NT2/D1 (cell line): ENCODE measurements around the gene CBX8.

Experiments
- DNase-seq: peaks from one replicate; pipeline ENCODE4 v3.0.0-alpha.2; 2011; ENCODE audit warnings: low read depth, low spot score
- H3K27me3 ChIP-seq: 2 replicates; pipeline ENCODE4 v1.6.0; 2011; ENCODE audit warnings: mild to moderate bottlenecking; ENCODE audit not compliant: insufficient read length, insufficient read depth
- H3K36me3 ChIP-seq: 2 replicates; pipeline ENCODE4 v1.6.1; 2011; ENCODE audit warnings: mild to moderate bottlenecking, low read length, mixed read lengths; ENCODE audit not compliant: insufficient read depth, insufficient read length
- H3K4me1 ChIP-seq: 2 replicates; pipeline ENCODE4 v1.5.1; 2011; ENCODE audit not compliant: insufficient read depth, insufficient read length
- H3K4me3 ChIP-seq: 2 replicates; pipeline ENCODE4 v1.5.1; 2011; ENCODE audit warnings: low read depth; ENCODE audit not compliant: insufficient read length
- H3K9ac ChIP-seq: 2 replicates; pipeline ENCODE4 v1.6.0; 2011; ENCODE audit warnings: low read depth; ENCODE audit not compliant: insufficient read length
- H3K9me3 ChIP-seq: 2 replicates; pipeline ENCODE4 v1.5.1; 2011; ENCODE audit warnings: mild to moderate bottlenecking, low read length; ENCODE audit not compliant: insufficient read depth
- SUZ12 ChIP-seq: IDR thresholded peaks from 2 replicates; pipeline ENCODE4 v1.6.1; 2011; ENCODE audit not compliant: insufficient read length, insufficient read depth; ENCODE audit errors: extremely low read depth
- YY1 ChIP-seq: IDR thresholded peaks from 2 replicates; pipeline ENCODE4 v1.6.1; 2011; ENCODE audit not compliant: insufficient read length, insufficient read depth
- ZNF274 ChIP-seq: IDR thresholded peaks from 2 replicates; pipeline ENCODE4 v1.6.1; 2011; ENCODE audit warnings: mild to moderate bottlenecking, low read depth, low read length

The CBX8 gene

GRCh38 chr17:79829457-79829856, 32.6 kb upstream of the CBX8 start:
- peaks cover 22% of the 10 kb centered on the region for H3K4me1 ChIP-seq
- no peaks in the 10 kb centered on the region for H3K9me3 ChIP-seq
- no peak for DNase-seq
- peaks cover 47% of the 10 kb centered on the region for H3K27me3 ChIP-seq
- no peak overlapping the region for H3K9ac ChIP-seq
- TF ChIP-seq YY1: no peak
- no peak for TF ChIP-seq SUZ12
- no peak for TF ChIP-seq ZNF274
- H3K4me3 ChIP-seq: no peak overlapping the region
- H3K36me3 ChIP-seq: peaks cover 11% of the 10 kb centered on the region

DNA sequence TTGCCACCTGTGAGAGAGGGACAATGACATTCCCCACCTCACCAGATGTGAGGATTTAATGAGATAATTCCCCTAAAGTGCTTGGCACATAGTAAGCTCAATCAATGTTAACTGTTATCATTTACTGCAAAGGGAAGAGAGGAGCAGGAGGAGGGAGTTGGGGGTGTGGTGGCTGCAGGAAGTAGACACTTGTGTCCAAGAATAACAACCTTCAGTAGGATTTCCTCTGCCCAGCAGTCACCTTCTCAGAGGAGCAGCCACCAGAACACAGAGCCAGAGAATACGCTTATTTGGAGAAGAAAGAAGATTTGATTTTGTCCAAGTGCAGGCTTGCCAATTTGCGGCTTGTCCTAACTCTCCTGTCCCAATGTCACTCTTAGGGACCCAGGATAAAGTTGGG, 32.1 kb upstream of the CBX8 start:
- H3K4me1 ChIP-seq: peaks cover 20% of the 10 kb centered on the region
- H3K9ac ChIP-seq: no peak overlapping the region
- peaks cover 47% of the 10 kb centered on the region for H3K27me3 ChIP-seq
- TF ChIP-seq SUZ12 (no peak), ZNF274 (no peak), YY1 (no peak)
- no peaks in the 10 kb centered on the region for H3K9me3 ChIP-seq
- no peak for DNase-seq
- no peak overlapping the region for H3K4me3 ChIP-seq
- H3K36me3 ChIP-seq: peaks cover 6% of the 10 kb centered on the region

- TF ChIP-seq YY1 (no peak), ZNF274 (no peak)
- DNase-seq: no peak
- no peak overlapping the region for H3K4me3 ChIP-seq
- no peak overlapping the region for H3K9ac ChIP-seq
- H3K27me3 ChIP-seq: peaks cover 45% of the 10 kb centered on the region
- H3K36me3 ChIP-seq: no peaks in the 10 kb centered on the region
- H3K4me1 ChIP-seq: peaks cover 20% of the 10 kb centered on the region
- H3K9me3 ChIP-seq: no peaks in the 10 kb centered on the region
Measured at GRCh38 chr17:79826841-79827578, 30.1 kb upstream of the CBX8 start.

GRCh38 chr17:79826204-79826680, 29.4 kb upstream of the CBX8 start:
- H3K4me1 ChIP-seq: peaks cover 16% of the 10 kb centered on the region
- no peak overlapping the region for H3K9ac ChIP-seq
- no peaks in the 10 kb centered on the region for H3K36me3 ChIP-seq
- no peak for DNase-seq
- no peak overlapping the region for H3K4me3 ChIP-seq
- no peaks in the 10 kb centered on the region for H3K9me3 ChIP-seq
- TF ChIP-seq SUZ12 (no peak), ZNF274 (no peak), YY1 (no peak)
- peaks cover 45% of the 10 kb centered on the region for H3K27me3 ChIP-seq

DNA sequence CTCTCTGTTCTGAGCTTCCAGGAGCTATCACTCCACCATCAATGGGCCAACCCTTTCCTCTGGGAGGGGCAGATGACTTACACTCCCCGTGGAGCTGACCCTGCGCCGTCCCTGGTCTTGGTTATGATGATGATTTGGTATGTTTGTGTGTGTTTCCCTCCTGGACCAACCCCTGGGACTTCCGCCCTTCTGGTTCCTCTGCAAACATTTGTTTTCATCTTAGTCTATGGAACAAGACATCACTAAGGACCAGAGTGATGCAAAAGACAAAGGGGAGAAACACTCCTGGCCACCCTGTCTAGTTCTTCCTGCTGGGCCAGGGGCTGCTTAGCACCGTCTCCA, 28.7 kb upstream of the CBX8 start:
- Histone ChIP-seq H3K27me3 (peaks cover 43% of the 10 kb centered on the region), H3K4me1 (peaks cover 10% of the 10 kb centered on the region), H3K4me3 (no peak overlapping the region), H3K36me3 (no peaks in the 10 kb centered on the region), H3K9me3 (no peaks in the 10 kb centered on the region), H3K9ac (no peak overlapping the region)
- no peak for DNase-seq
- TF ChIP-seq SUZ12 (no peak), YY1 (no peak), ZNF274 (no peak)

- DNase-seq: no peak
- Histone ChIP-seq H3K9me3 (no peaks in the 10 kb centered on the region), H3K4me1 (peaks cover 9% of the 10 kb centered on the region), H3K36me3 (no peaks in the 10 kb centered on the region), H3K27me3 (peaks cover 46% of the 10 kb centered on the region), H3K9ac (no peak overlapping the region), H3K4me3 (no peak overlapping the region)
- TF ChIP-seq YY1: no peak
- no peak for TF ChIP-seq SUZ12
- TF ChIP-seq ZNF274: no peak
Measured at GRCh38 chr17:79824893-79825579, 28.2 kb upstream of the CBX8 start.

- no peak for DNase-seq
- Histone ChIP-seq H3K9ac (no peak overlapping the region), H3K4me3 (no peak overlapping the region), H3K4me1 (peaks cover 11% of the 10 kb centered on the region), H3K27me3 (peaks cover 48% of the 10 kb centered on the region), H3K9me3 (no peaks in the 10 kb centered on the region), H3K36me3 (no peaks in the 10 kb centered on the region)
- TF ChIP-seq SUZ12 (no peak), YY1 (no peak), ZNF274 (no peak)
Measured at GRCh38 chr17:79824234-79824633, 27.4 kb upstream of the CBX8 start.
